Measurements from ENCODE around the gene APOO. TPM values are rescaled to one million over a fixed set of nuclear protein-coding genes. Genes with fewer than 3 reads are reported as not detected.
"Not testable (repeated sequence)": the region's sequence is repeated elsewhere in the genome, so short reads cannot be mapped to it uniquely, and the experiment has no call there.

Gene APOO
- total RNA-seq, 1 donor from 2014 or later = 35.4 TPM

DNA sequence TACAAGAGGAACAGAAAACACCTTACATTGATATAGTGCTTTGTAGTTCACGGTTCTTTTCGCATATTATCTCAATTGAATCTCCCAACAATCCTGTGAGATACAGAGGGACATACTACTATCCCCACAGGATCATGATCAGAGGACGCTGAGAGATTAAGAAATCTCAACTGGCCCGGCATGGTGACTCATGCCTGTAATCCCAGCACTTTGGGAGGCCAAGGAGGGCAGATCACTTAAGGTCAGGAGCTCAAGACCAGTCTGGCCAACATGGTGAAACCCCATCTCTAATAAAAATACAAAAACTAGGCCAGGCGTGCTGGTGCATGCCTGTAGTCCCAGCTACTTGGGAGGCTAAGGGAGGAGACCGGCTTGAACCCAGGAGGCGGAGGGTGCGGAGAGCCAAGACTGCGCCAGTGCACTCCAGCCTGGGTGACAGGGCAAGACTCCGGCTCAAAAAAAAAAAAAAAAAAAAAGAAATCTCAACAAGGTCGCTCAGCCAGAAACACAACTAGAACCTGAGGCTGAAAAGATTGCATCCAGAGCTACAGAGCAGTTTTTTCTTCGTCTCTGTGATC is 7.4 kb downstream of the APOO start:
- no peaks in the 10 kb centered on the region for H3K36me3 Mint-ChIP-seq (ENCODE audit: unreplicated experiment)
- H3K27ac Mint-ChIP-seq (ENCODE audit: unreplicated experiment) = no peak overlapping the region

DNA sequence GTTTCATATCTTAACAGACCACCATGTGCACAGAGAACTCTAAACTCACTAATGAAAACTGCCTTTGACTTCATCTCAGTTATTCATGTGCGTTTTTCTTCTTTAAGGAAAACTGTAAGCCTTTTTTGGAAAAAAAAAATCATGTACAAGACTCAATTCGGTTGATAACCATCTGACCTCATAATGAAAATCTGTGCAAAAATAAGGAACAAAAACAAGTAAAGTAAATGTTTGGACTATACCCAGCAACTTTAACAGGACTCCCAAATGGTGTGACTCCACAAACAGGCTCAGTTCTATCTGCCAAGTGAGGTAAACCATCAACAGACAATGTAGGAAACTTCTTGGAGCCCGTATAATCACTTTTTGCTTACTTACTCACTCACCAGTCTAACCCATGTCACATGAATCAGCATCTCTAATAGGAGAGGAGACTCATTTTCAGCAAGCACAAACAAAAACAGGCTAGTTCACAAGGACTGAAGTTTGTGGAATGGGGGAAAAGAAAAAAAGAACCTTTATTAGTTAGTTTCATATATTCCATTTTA is 9.3 kb downstream of the APOO start:
- Mint-ChIP-seq H3K36me3 (ENCODE audit: unreplicated experiment) (no peaks in the 10 kb centered on the region), H3K4me1 (ENCODE audit: unreplicated experiment) (peaks cover 29% of the 10 kb centered on the region), H3K27me3 (ENCODE audit: unreplicated experiment) (no peaks in the 10 kb centered on the region), H3K27ac (ENCODE audit: unreplicated experiment) (peak overlapping the region; percentile 77), H3K9me3 (ENCODE audit: unreplicated experiment) (no peaks in the 10 kb centered on the region), H3K4me3 (ENCODE audit: unreplicated experiment) (no peak overlapping the region)
- no peak for DNase-seq (ENCODE audit: extremely low spot score, unreplicated experiment)
- no peak for TF ChIP-seq CTCF (IDR thresholded peaks at IDR 0.05)

More for the DNA sequence above, 7.4 kb downstream of the APOO start:
- no peak for DNase-seq (ENCODE audit: extremely low spot score, unreplicated experiment)
- no peak overlapping the region for H3K4me3 Mint-ChIP-seq (ENCODE audit: unreplicated experiment)
- no peaks in the 10 kb centered on the region for H3K9me3 Mint-ChIP-seq (ENCODE audit: unreplicated experiment)
- no peaks in the 10 kb centered on the region for H3K27me3 Mint-ChIP-seq (ENCODE audit: unreplicated experiment)
- H3K4me1 Mint-ChIP-seq (ENCODE audit: unreplicated experiment) = peaks cover 35% of the 10 kb centered on the region
- TF ChIP-seq CTCF (IDR thresholded peaks at IDR 0.05) = no peak

DNA sequence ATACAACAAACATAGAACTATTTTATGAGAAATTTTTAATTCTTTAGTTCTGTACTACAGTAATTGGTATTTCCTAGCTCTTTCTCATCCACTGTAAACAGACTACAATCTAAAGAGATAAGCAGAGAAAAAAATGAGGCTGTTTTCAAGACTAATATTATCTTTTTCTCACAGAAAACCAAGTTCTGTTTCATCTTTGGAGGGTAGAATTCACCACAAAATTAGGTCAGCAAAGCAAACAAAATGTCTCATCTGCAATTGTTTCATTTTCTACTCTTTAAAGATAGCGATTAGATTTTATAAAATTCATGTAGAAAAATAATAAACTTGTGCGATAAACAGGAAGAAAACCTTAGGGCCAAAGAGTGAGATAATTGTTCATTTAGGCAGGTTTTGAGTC is 10.8 kb downstream of the APOO start:
- no peak for DNase-seq (ENCODE audit: extremely low spot score, unreplicated experiment)
- no peak overlapping the region for H3K4me3 Mint-ChIP-seq (ENCODE audit: unreplicated experiment)
- no peaks in the 10 kb centered on the region for H3K36me3 Mint-ChIP-seq (ENCODE audit: unreplicated experiment)
- peak overlapping the region; percentile 76 for H3K27ac Mint-ChIP-seq (ENCODE audit: unreplicated experiment)
- H3K9me3 Mint-ChIP-seq (ENCODE audit: unreplicated experiment) = no peaks in the 10 kb centered on the region
- TF ChIP-seq CTCF (IDR thresholded peaks at IDR 0.05) = no peak
- peaks cover 27% of the 10 kb centered on the region for H3K4me1 Mint-ChIP-seq (ENCODE audit: unreplicated experiment)
- H3K27me3 Mint-ChIP-seq (ENCODE audit: unreplicated experiment) = no peaks in the 10 kb centered on the region

DNA sequence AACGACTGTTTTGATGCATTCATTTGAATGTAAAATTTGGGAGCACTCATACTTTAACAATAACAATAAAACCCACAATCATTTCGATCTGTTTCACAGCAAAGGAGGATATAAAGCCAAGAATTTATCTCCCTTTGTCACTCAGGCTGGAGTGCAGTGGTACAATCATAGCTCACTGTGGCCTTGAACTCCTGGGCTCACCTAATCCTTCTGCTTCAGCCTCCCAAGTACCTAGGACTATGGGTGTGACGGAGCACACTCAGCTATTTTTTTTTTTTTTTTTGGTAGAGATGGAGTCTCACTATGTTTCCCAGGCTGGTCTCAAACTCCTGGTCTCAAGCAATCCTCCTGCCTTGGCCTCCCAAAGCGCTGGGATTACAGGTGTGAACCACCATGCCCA is 11.2 kb downstream of the APOO start:
- H3K4me3 Mint-ChIP-seq (ENCODE audit: unreplicated experiment); H3K36me3 Mint-ChIP-seq (ENCODE audit: unreplicated experiment); DNase-seq (ENCODE audit: extremely low spot score, unreplicated experiment); H3K27me3 Mint-ChIP-seq (ENCODE audit: unreplicated experiment); H3K9me3 Mint-ChIP-seq (ENCODE audit: unreplicated experiment): not testable (repeated sequence)
- H3K27ac Mint-ChIP-seq (ENCODE audit: unreplicated experiment) = peak overlapping the region; percentile 76
- H3K4me1 Mint-ChIP-seq (ENCODE audit: unreplicated experiment) = peaks cover 27% of the 10 kb centered on the region

GRCh38 chrX:23894993-23895392 is 12.7 kb downstream of the APOO start:
- peaks cover 41% of the 10 kb centered on the region for H3K4me1 Mint-ChIP-seq (ENCODE audit: unreplicated experiment)
- H3K36me3 Mint-ChIP-seq (ENCODE audit: unreplicated experiment); H3K27me3 Mint-ChIP-seq (ENCODE audit: unreplicated experiment); H3K27ac Mint-ChIP-seq (ENCODE audit: unreplicated experiment); H3K4me3 Mint-ChIP-seq (ENCODE audit: unreplicated experiment); DNase-seq (ENCODE audit: extremely low spot score, unreplicated experiment); H3K9me3 Mint-ChIP-seq (ENCODE audit: unreplicated experiment): not testable (repeated sequence)

DNA sequence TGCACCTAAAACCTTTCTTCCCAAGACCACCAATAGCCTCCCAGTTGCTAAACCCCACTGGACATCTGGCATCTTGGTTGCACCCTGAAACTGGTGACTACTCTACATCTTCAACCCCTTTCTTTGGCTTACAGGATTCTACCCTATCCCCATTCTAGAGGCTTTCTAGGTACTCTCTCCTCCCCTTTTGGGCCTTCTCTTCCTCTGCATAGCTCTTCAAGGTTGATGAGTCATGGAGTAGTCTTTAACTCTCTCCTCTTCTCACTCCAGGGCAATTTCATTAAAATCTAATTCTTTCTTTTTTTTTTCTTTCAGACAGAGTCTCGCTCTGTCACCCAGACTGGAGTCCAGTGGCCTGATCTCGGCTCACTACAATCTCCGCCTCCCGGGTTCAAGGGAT is 16.8 kb downstream of the APOO start:
- no peak overlapping the region for H3K4me3 Mint-ChIP-seq (ENCODE audit: unreplicated experiment)
- no peaks in the 10 kb centered on the region for H3K36me3 Mint-ChIP-seq (ENCODE audit: unreplicated experiment)
- DNase-seq (ENCODE audit: extremely low spot score, unreplicated experiment) = no peak
- peaks cover 40% of the 10 kb centered on the region for H3K4me1 Mint-ChIP-seq (ENCODE audit: unreplicated experiment)
- H3K9me3 Mint-ChIP-seq (ENCODE audit: unreplicated experiment) = no peaks in the 10 kb centered on the region
- no peaks in the 10 kb centered on the region for H3K27me3 Mint-ChIP-seq (ENCODE audit: unreplicated experiment)
- peak overlapping the region; percentile 86 for H3K27ac Mint-ChIP-seq (ENCODE audit: unreplicated experiment)
- no peak for TF ChIP-seq CTCF (IDR thresholded peaks at IDR 0.05)
